Prostate gland (tissue), 2 donors: ENCODE data around the gene SAMD4A.

Experiments
- CTCF ChIP-seq, 4 experiments: fragments of 200-600 bp in 2 of 4; fragments of 450-650 bp in 2 of 4; sonication (generic) in 2 of 4; IDR thresholded peaks; 1 replicate in 3 of 4; 2 replicates in 1 of 4; pipeline ENCODE4 v1.5.1; 2016 to 2019; ENCODE audit warnings: antibody characterized with exemption in 4 of 4, mild to moderate bottlenecking in 2 of 4, moderate library complexity in 2 of 4
- POLR2A ChIP-seq: fragments of 450-650 bp; IDR thresholded peaks from one replicate; pipeline ENCODE4 v1.6.1; 2016; ENCODE audit warnings: antibody characterized with exemption, mild to moderate bottlenecking
- POLR2AphosphoS5 ChIP-seq: sonication (generic); formaldehyde crosslinking; IDR thresholded peaks from one replicate; pipeline ENCODE4 v1.6.1; 2017; ENCODE audit warnings: antibody characterized with exemption

- no peak for TF ChIP-seq CTCF (IDR thresholded peaks at IDR 0.05)
- TF ChIP-seq POLR2A: no peak
- no peak for TF ChIP-seq POLR2AphosphoS5
Measured at GRCh38 chr14:54574528-54574927, 7.6 kb downstream of the SAMD4A start.
